Muscle layer of colon (tissue), 2 donors: ENCODE results near the gene SV2C.

Experiments used
- H3K27ac ChIP-seq: one replicate; pipeline ENCODE4 v1.7.0; 2013; ENCODE audit warnings: low read depth, mild to moderate bottlenecking, low read length, moderate library complexity
- H3K27me3 ChIP-seq, 2 donors: one replicate each; pipeline ENCODE4 v1.7.0; 2013; ENCODE audit warnings: low read length in 2 of 2, mild to moderate bottlenecking in 2 of 2; ENCODE audit not compliant: insufficient read depth in 2 of 2, control insufficient read depth in 1 of 2
- H3K36me3 ChIP-seq: one replicate; pipeline ENCODE4 v1.7.0; 2013; ENCODE audit warnings: mild to moderate bottlenecking, low read length; ENCODE audit not compliant: insufficient read depth
- H3K4me1 ChIP-seq: one replicate; pipeline ENCODE4 v1.7.0; 2013; ENCODE audit warnings: mild to moderate bottlenecking, low read length; ENCODE audit not compliant: insufficient read depth
- H3K4me3 ChIP-seq, 2 donors: one replicate each; pipeline ENCODE4 v1.7.0; 2013; ENCODE audit warnings: low read length in 2 of 2, low read depth in 1 of 2, mild to moderate bottlenecking in 1 of 2, moderate library complexity in 1 of 2
- H3K9ac ChIP-seq: one replicate; pipeline ENCODE4 v1.7.0; 2013; ENCODE audit warnings: low read length
- H3K9me3 ChIP-seq: one replicate; pipeline ENCODE4 v1.7.0; 2013; ENCODE audit warnings: mild to moderate bottlenecking, low read length
- donor health status: abdominal sarcoma.
- donor health status: Adenocarcinoma of cecum.

Gene SV2C

GRCh38 chr5:76379316-76379715 is 296.1 kb downstream of the SV2C start:
- H3K4me1 ChIP-seq, result no peaks in the 10 kb centered on the region
- no peak overlapping the region for H3K4me3 ChIP-seq
- no peak overlapping the region for H3K27ac ChIP-seq
- no peaks in the 10 kb centered on the region for H3K9me3 ChIP-seq
- no peaks in the 10 kb centered on the region for H3K36me3 ChIP-seq
- H3K27me3 ChIP-seq, result no peaks in the 10 kb centered on the region
- no peak overlapping the region for H3K9ac ChIP-seq

DNA sequence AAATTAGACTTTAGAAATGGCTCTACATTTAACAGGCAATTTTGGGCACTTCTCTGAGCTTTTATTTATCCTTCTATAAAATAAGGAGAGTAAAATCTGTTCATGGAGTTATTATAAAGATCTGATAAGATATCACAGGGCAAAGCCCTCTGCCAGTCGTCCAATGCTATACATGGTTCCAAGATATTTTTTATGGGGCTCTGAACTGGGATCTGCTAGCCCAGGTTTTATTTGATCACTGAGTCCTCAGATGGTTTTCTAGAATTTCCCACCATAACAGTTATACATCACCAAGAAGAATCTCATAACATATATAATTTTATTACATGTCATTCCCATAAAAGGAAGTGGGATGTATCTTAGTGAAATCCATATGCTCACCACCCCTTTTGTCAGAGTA is 296.7 kb downstream of the SV2C start:
- H3K27ac ChIP-seq, result no peak overlapping the region
- no peaks in the 10 kb centered on the region for H3K36me3 ChIP-seq
- no peaks in the 10 kb centered on the region for H3K4me1 ChIP-seq
- no peaks in the 10 kb centered on the region for H3K9me3 ChIP-seq
- no peak overlapping the region for H3K9ac ChIP-seq
- H3K27me3 ChIP-seq, result no peaks in the 10 kb centered on the region
- H3K4me3 ChIP-seq, result no peak overlapping the region

GRCh38 chr5:76380346-76381066 is 297.3 kb downstream of the SV2C start:
- Histone ChIP-seq H3K27ac (no peak overlapping the region), H3K9me3 (no peaks in the 10 kb centered on the region), H3K27me3 (no peaks in the 10 kb centered on the region), H3K4me1 (no peaks in the 10 kb centered on the region), H3K36me3 (no peaks in the 10 kb centered on the region), H3K4me3 (no peak overlapping the region), H3K9ac (no peak overlapping the region)

GRCh38 chr5:76383126-76383832 is 300.1 kb downstream of the SV2C start:
- Histone ChIP-seq H3K4me1 (no peaks in the 10 kb centered on the region), H3K27me3 (no peaks in the 10 kb centered on the region), H3K9ac (no peak overlapping the region), H3K4me3 (no peak overlapping the region), H3K36me3 (no peaks in the 10 kb centered on the region), H3K27ac (no peak overlapping the region), H3K9me3 (no peaks in the 10 kb centered on the region)

DNA sequence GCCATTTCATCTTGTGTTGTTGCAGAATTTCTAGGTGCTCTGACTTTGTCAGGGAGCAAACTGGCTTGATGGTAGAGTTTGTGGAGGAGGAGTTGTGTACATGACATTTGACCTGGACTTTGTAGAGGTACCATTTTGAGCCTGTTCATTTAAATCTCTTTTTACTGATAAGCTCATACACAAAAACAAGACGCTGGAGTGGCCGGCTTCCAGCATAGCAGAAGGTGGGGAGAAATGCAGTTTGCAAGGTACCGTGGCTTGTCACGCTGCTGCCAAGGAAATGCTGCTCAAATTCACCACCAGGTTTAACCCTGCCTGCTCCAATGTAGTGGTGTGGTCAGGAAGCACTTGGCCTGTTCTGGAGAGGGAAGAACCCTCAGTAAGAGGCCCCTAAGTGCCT is 301.0 kb downstream of the SV2C start:
- Histone ChIP-seq H3K36me3 (no peaks in the 10 kb centered on the region), H3K9ac (no peak overlapping the region), H3K27me3 (no peaks in the 10 kb centered on the region), H3K4me1 (no peaks in the 10 kb centered on the region), H3K9me3 (no peaks in the 10 kb centered on the region), H3K4me3 (no peak overlapping the region), H3K27ac (no peak overlapping the region)

DNA sequence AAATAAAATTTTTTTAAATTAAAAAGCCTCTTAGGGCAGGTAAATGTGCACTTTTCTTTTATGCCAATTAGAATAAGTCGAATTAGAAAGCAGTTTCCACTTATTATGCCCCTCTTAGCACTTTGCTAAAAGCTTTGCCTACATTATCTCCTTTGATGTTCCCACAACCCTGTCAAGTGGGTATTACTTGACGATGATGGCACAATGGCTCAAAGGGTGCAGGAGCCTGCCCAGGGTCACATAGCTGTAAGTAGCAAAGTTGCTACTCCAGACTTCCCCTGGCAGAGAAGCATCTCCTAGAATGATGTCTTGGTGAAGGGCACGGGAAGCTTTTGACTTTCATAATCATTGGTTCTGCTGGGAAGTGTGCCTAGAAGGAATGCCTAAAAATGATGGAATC is 301.5 kb downstream of the SV2C start:
- no peaks in the 10 kb centered on the region for H3K4me1 ChIP-seq
- no peaks in the 10 kb centered on the region for H3K9me3 ChIP-seq
- no peaks in the 10 kb centered on the region for H3K27me3 ChIP-seq
- H3K4me3 ChIP-seq, result no peak overlapping the region
- no peak overlapping the region for H3K27ac ChIP-seq
- H3K36me3 ChIP-seq, result no peaks in the 10 kb centered on the region
- no peak overlapping the region for H3K9ac ChIP-seq

DNA sequence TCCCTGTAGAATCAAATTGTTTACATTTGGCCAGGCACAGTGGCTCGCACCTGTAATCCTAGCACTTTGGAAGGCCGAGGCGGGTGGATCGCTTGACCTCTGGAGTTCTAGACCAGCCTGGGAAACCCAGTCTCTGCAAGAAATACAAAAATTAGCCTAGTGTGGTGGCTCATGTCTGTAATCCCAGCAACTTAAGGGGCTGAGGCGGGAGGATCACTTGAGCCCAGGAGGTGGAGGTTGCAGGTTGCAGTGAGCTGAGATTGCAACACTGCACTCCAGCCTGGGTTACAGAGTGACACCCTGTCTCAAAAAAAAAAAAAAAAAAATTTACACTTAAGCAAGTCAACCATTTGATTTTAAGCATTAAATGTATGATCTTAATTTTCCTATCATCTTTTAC is 302.4 kb downstream of the SV2C start:
- H3K27me3 ChIP-seq, result no peaks in the 10 kb centered on the region
- H3K4me3 ChIP-seq, result no peak overlapping the region
- no peaks in the 10 kb centered on the region for H3K36me3 ChIP-seq
- H3K9me3 ChIP-seq, result no peaks in the 10 kb centered on the region
- no peak overlapping the region for H3K27ac ChIP-seq
- H3K9ac ChIP-seq, result no peak overlapping the region
- H3K4me1 ChIP-seq, result no peaks in the 10 kb centered on the region

DNA sequence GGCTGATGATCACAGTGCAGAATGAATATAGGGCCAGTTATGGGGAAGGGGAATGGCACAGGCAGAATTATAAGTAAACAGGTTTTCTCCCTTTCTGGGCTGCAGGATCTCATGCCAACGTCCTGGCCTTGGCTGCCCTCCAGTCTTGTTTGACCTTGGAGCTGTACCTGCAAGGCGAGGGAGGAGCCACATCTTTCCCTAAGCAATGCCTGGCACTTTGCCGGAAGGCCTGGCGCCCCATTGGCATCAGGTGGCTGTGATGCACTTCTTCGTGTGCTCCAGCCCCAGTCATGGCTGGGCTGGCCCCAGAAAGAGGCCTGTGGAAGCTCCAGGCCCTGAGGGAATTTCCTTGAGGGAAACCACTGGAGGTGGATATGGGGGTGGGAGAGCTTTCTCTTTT is 303.2 kb downstream of the SV2C start:
- no peaks in the 10 kb centered on the region for H3K9me3 ChIP-seq
- no peak overlapping the region for H3K4me3 ChIP-seq
- H3K4me1 ChIP-seq, result no peaks in the 10 kb centered on the region
- no peaks in the 10 kb centered on the region for H3K27me3 ChIP-seq
- no peak overlapping the region for H3K9ac ChIP-seq
- no peak overlapping the region for H3K27ac ChIP-seq
- H3K36me3 ChIP-seq, result no peaks in the 10 kb centered on the region

DNA sequence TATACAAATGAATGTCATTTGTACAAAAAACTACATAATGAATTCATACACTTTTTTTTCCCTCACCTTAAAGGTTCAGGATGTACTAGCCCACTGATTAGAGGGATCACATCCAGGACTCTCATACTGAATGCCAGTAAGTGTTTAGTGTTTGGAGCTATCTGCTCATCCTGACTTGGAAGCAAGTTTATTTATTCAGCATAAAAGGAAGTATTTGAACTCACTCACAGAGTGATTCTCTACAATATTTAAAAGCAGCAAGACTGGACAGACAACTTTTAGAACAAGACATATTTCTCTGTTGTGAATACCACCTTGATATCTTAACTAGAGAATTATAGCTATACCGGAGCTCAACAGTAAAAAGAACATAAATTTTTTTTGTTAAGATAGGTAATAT is 305.1 kb downstream of the SV2C start:
- Histone ChIP-seq H3K4me3 (no peak overlapping the region), H3K4me1 (no peaks in the 10 kb centered on the region), H3K9ac (no peak overlapping the region), H3K27me3 (no peaks in the 10 kb centered on the region), H3K36me3 (no peaks in the 10 kb centered on the region), H3K27ac (no peak overlapping the region), H3K9me3 (no peaks in the 10 kb centered on the region)

DNA sequence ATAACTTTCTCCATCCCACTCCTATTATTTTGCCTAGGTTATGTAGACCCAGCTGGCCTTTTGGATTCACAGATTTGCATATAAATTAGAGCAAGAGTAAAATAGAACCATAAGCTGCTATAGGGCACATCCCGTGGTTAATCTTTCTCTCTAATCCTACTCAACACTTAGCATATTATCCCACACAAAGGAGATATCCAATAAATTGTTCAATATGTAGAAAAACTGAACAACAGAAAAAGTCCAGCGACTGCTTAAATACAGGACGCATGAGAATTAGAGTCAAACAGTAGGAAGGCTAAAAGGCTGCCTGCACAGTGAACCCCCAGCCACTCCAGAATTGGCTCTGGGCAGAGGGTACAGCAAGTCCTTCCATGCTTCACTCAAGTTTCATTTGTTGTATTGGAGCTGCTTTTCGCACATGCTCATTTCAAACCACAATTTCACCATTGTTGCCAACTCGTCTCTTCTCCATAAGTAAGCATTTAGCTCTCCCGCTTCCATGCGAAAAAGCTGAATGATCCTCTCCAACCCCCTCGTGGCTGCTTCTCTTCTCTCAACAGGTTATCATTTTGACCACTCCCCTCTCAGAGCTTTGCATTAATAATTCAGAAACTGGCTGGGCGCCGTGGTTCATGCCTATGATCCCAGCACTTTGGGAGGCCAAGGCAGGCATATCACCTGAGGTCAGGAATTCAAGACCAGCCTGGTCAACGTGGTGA is 305.8 kb downstream of the SV2C start:
- H3K27me3 ChIP-seq, result no peaks in the 10 kb centered on the region
- H3K4me1 ChIP-seq, result no peaks in the 10 kb centered on the region
- no peak overlapping the region for H3K27ac ChIP-seq
- no peaks in the 10 kb centered on the region for H3K9me3 ChIP-seq
- H3K36me3 ChIP-seq, result no peaks in the 10 kb centered on the region
- H3K4me3 ChIP-seq, result no peak overlapping the region
- no peak overlapping the region for H3K9ac ChIP-seq

GRCh38 chr5:76389513-76390154 is 306.5 kb downstream of the SV2C start:
- no peaks in the 10 kb centered on the region for H3K4me1 ChIP-seq
- H3K27me3 ChIP-seq, result no peaks in the 10 kb centered on the region
- no peak overlapping the region for H3K27ac ChIP-seq
- H3K9me3 ChIP-seq, result no peaks in the 10 kb centered on the region
- no peak overlapping the region for H3K4me3 ChIP-seq
- no peaks in the 10 kb centered on the region for H3K36me3 ChIP-seq
- H3K9ac ChIP-seq, result no peak overlapping the region
